SK-N-SH (cell line): ENCODE results near the gene CGB7. TPM values are rescaled to one million over a fixed set of nuclear protein-coding genes. Genes with fewer than 3 reads are reported as not detected.

Source experiments
- CTCF ChIA-PET: fragments of 300-600, 350-600 bp; formaldehyde crosslinking; extraction: SDS; loops from one replicate; lab custom pipeline; 2021; lab: Yijun Ruan, JAX
- POLR2A ChIA-PET: fragments of 350-600 bp; sonication (Branson Sonifier 250); formaldehyde crosslinking; extraction: SDS; loops from one replicate; lab custom pipeline; 2020; ENCODE audit warnings: antibody characterized with exemption, inconsistent platforms; lab: Yijun Ruan, JAX
- DNase-seq: peaks from one replicate; pipeline ENCODE4 v3.0.0; 2012
- H2AFZ ChIP-seq: fragments of 200-600 bp; sonication (generic); 2 replicates; pipeline ENCODE4 v1.8.1; 2016; ENCODE audit warnings: antibody characterized with exemption, mild to moderate bottlenecking, low read depth
- H3F3A ChIP-seq: fragments of 200-600 bp; sonication (generic); replicated peaks from 2 replicates; pipeline ENCODE3; 2016; ENCODE audit warnings: antibody characterized with exemption, mild to moderate bottlenecking; ENCODE audit not compliant: insufficient read depth
- H3K27ac ChIP-seq, 2 experiments: fragments of 200-500 bp in 1 of 2; fragments of 200-600 bp in 1 of 2; sonication (Bioruptor generic) in 1 of 2; sonication (generic), shearing (Covaris generic) in 1 of 2; 2 replicates each; pipeline versions ENCODE4 v1.5.1 to v1.6.1; 2014 to 2016; ENCODE audit warnings: low read depth in 2 of 2, inconsistent platforms in 1 of 2, low read length in 1 of 2, mild to moderate bottlenecking in 1 of 2, mixed read lengths in 1 of 2
- H3K27me3 ChIP-seq: fragments of 200-600 bp; sonication (generic), shearing (Covaris generic); 2 replicates; pipeline ENCODE4 v1.6.1; 2016; ENCODE audit warnings: mixed run types; ENCODE audit not compliant: insufficient read depth
- H3K36me3 ChIP-seq, 2 experiments: fragments of 200-500 bp in 1 of 2; fragments of 200-600 bp in 1 of 2; sonication (Bioruptor generic) in 1 of 2; sonication (generic) in 1 of 2; replicated peaks in 1 of 2; 2 replicates each; pipeline versions ENCODE3 to v1.5.1; 2014 to 2016; ENCODE audit warnings: low read length in 1 of 2, mild to moderate bottlenecking in 1 of 2; ENCODE audit not compliant: insufficient read depth in 2 of 2, control insufficient read depth in 1 of 2
- H3K4me1 ChIP-seq, 2 experiments: fragments of 200-500 bp in 1 of 2; fragments of 200-600 bp in 1 of 2; sonication (Bioruptor generic) in 1 of 2; sonication (generic), shearing (Covaris generic) in 1 of 2; 2 replicates each; pipeline versions ENCODE4 v1.5.1 to v1.6.1; 2014 to 2016; ENCODE audit warnings: low read depth in 1 of 2, low read length in 1 of 2, mixed run types in 1 of 2; ENCODE audit not compliant: insufficient read depth in 2 of 2, control insufficient read depth in 1 of 2
- H3K4me2 ChIP-seq: fragments of 200-600 bp; sonication (generic), shearing (Covaris generic); 2 replicates; pipeline ENCODE4 v1.6.1; 2017; ENCODE audit warnings: mixed run types
- H3K4me3 ChIP-seq, 2 experiments: fragments of 200-500 bp in 1 of 2; fragments of 200-600 bp in 1 of 2; sonication (Bioruptor generic) in 1 of 2; sonication (generic), shearing (Covaris generic) in 1 of 2; 2 replicates each; pipeline versions ENCODE4 v1.5.1 to v1.8.1; 2014 to 2016; ENCODE audit warnings: low read depth in 2 of 2, inconsistent platforms in 1 of 2, low read length in 1 of 2, mild to moderate bottlenecking in 1 of 2, mixed read lengths in 1 of 2, moderate library complexity in 1 of 2
- H3K79me2 ChIP-seq: fragments of 200-600 bp; sonication (generic); 2 replicates; pipeline ENCODE4 v1.8.1; 2017; ENCODE audit warnings: mild to moderate bottlenecking; ENCODE audit not compliant: insufficient read depth
- H3K9ac ChIP-seq: fragments of 200-600 bp; sonication (generic); 2 replicates; pipeline ENCODE4 v1.6.1; 2017; ENCODE audit warnings: mixed run types
- H3K9me2 ChIP-seq: fragments of 200-600 bp; sonication (generic); 2 replicates; pipeline ENCODE4 v1.6.1; 2017; ENCODE audit warnings: mixed run types
- H3K9me3 ChIP-seq: fragments of 200-600 bp; sonication (generic); 2 replicates; pipeline ENCODE4 v1.6.1; 2017; ENCODE audit warnings: mixed run types, mild to moderate bottlenecking, moderate library complexity
- H4K20me1 ChIP-seq: fragments of 200-600 bp; sonication (generic); 2 replicates; pipeline ENCODE4 v1.6.1; 2017; ENCODE audit warnings: mild to moderate bottlenecking, mixed run types; ENCODE audit not compliant: insufficient read depth
- CHD2 ChIP-seq: fragments of 150-350 bp; IDR thresholded peaks from 2 replicates; pipeline ENCODE4 v1.6.1; 2018; ENCODE audit warnings: low read length; ENCODE audit not compliant: partially characterized antibody
- EP300 ChIP-seq, 2 experiments: IDR thresholded peaks; 2 replicates each; pipeline versions ENCODE4 v1.4.0 to v1.6.1; 2012; ENCODE audit warnings: borderline replicate concordance in 1 of 2, low read depth in 1 of 2, low read length in 1 of 2
- FOSL2 ChIP-seq: IDR thresholded peaks from 2 replicates; pipeline ENCODE4 v1.4.0; 2012; ENCODE audit warnings: low read depth, mild to moderate bottlenecking, moderate library complexity, borderline replicate concordance
- FOXM1 ChIP-seq: IDR thresholded peaks from 2 replicates; pipeline ENCODE4 v1.4.0; 2012; ENCODE audit warnings: low read depth, mild to moderate bottlenecking
- GABPA ChIP-seq: IDR thresholded peaks from 2 replicates; pipeline ENCODE4 v1.4.0; 2012; ENCODE audit warnings: low read depth, mild to moderate bottlenecking
- GATA2 ChIP-seq: sonication (generic); formaldehyde crosslinking; IDR thresholded peaks from 2 replicates; pipeline ENCODE4 v1.5.0; 2020; ENCODE audit warnings: mild to moderate bottlenecking, missing genetic modification reagents
- JUND ChIP-seq: IDR thresholded peaks from 2 replicates; pipeline ENCODE4 v1.4.0; 2012
- MEF2A ChIP-seq: IDR thresholded peaks from 2 replicates; pipeline ENCODE4 v1.4.0; 2012; ENCODE audit warnings: low read depth, borderline replicate concordance
- NFIC ChIP-seq: IDR thresholded peaks from 2 replicates; pipeline ENCODE4 v1.4.0; 2012; ENCODE audit warnings: borderline replicate concordance
- POLR2AphosphoS5 ChIP-seq: IDR thresholded peaks from 2 replicates; pipeline ENCODE4 v1.6.1; 2012; ENCODE audit warnings: low read depth, low read length
- RAD21 ChIP-seq: IDR thresholded peaks from 2 replicates; pipeline ENCODE4 v1.6.1; 2012; ENCODE audit warnings: mild to moderate bottlenecking, low read length
- SIN3A ChIP-seq: IDR thresholded peaks from 2 replicates; pipeline ENCODE4 v1.6.1; 2012; ENCODE audit warnings: low read depth, mild to moderate bottlenecking, low read length, moderate library complexity, borderline replicate concordance
- YY1 ChIP-seq: IDR thresholded peaks from 2 replicates; pipeline ENCODE4 v1.4.0; 2012; ENCODE audit warnings: low read depth, mild to moderate bottlenecking
- WGBS: methylation state at CpG from one replicate; pipeline ENCODE4 v1.1.6; 2017; ENCODE audit warnings: low lambda C conversion rate; 5-methylcytosine and 5-hydroxymethylcytosine counted together
- polyA plus RNA-seq, 3 experiments: library from polyadenylated mRNA; depleted of rRNA; stranded (reverse); fragments of >200 nt; gene quantifications; 2 replicates each; pipeline ENCODE4 v1.2.3, GENCODE V29; 2012
- TF ChIP-seq, protein P1 (sequence below): IDR thresholded peaks from 2 replicates; pipeline ENCODE4 v1.4.0; 2012; ENCODE audit warnings: low read depth, borderline replicate concordance
- TF ChIP-seq, protein P2 (sequence below): fragments of 150-350 bp; IDR thresholded peaks from 2 replicates; pipeline ENCODE4 v1.6.1; 2016; ENCODE audit warnings: mild to moderate bottlenecking, low read depth, low read length
- TF ChIP-seq, protein P3 (sequence below): IDR thresholded peaks from 2 replicates; pipeline ENCODE4; 2012
- TF ChIP-seq, protein P4 (sequence below): IDR thresholded peaks from 2 replicates; pipeline ENCODE4 v1.4.0; 2012; ENCODE audit warnings: low read depth
- TF ChIP-seq, protein P5 (sequence below): fragments of 150-350 bp; IDR thresholded peaks from 2 replicates; pipeline ENCODE4 v1.6.1; 2017; ENCODE audit warnings: antibody characterized with exemption, low read length, low read depth, borderline replicate concordance

The CGB7 gene
- polyA plus RNA-seq, 1 of the 3 experiments (the other 2 are of a cell fraction), result 2.0 TPM

DNA sequence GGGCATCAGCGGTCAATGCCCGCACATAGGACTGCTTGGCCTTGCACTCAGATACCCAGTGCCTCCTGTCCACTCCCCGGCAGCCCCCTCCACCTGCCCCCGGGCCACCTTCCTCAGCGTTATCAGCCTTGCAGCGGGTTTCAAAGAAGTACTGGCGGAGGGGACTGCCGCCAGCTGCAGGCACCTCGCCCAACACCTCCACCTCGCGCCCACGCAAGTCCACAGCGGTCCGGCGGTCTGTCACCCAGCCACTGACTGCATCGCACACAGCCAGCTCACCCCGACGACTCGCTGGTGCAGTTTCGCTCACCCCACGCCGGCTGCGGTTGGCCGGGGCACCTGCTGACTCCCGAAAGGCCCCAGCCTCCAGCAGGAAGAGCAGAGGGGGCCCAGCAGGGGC lies 3.9 kb upstream of the CGB7 start:
- WGBS, result 64% methylated on average over 22 of the region's 25 CpGs
- H3K4me2 ChIP-seq, result no peak overlapping the region
- no peaks in the 10 kb centered on the region for H3K36me3 ChIP-seq
- peaks cover 0 to 22% of the 10 kb centered on the region in 2 experiments; a peak in 2 of 4 replicates for H3K4me1 ChIP-seq
- H3K9ac ChIP-seq, result no peak overlapping the region
- no peak overlapping the region for H2AFZ ChIP-seq
- ChIA-PET POLR2A (no interaction called here), CTCF (interaction anchor here (3.0 kb wide), 1 partner anchor 68 kb away, joined by 10 read pairs; the partner anchor contains the start of genes GYS1 and RUVBL2)
- no peaks in the 10 kb centered on the region for H3K9me3 ChIP-seq
- H3K4me3 ChIP-seq, result no peak overlapping the region
- no peaks in the 10 kb centered on the region for H3K27me3 ChIP-seq
- H3F3A ChIP-seq, result peaks cover 12% of the 10 kb centered on the region
- H3K79me2 ChIP-seq, result peaks cover 64% of the 10 kb centered on the region
- DNase-seq, result peak; percentile 31
- H3K27ac ChIP-seq, result no peak overlapping the region
- no peaks in the 10 kb centered on the region for H4K20me1 ChIP-seq
- TF ChIP-seq CHD2 (no peak), FOXM1 (no peak), SIN3A (no peak), GABPA (no peak), GATA2 (CRISPR knock-in tag) (no peak), POLR2AphosphoS5 (no peak), JUND (no peak), FOSL2 (no peak), MEF2A (no peak), EP300 (IDR thresholded peaks at IDR 0.05; ENCODE audit: borderline replicate concordance in 1 of 2, low read depth in 1 of 2, low read length in 1 of 2) (no peak), NFIC (no peak), YY1 (no peak), RAD21 (no peak)
- TF ChIP-seq, protein P1, sequence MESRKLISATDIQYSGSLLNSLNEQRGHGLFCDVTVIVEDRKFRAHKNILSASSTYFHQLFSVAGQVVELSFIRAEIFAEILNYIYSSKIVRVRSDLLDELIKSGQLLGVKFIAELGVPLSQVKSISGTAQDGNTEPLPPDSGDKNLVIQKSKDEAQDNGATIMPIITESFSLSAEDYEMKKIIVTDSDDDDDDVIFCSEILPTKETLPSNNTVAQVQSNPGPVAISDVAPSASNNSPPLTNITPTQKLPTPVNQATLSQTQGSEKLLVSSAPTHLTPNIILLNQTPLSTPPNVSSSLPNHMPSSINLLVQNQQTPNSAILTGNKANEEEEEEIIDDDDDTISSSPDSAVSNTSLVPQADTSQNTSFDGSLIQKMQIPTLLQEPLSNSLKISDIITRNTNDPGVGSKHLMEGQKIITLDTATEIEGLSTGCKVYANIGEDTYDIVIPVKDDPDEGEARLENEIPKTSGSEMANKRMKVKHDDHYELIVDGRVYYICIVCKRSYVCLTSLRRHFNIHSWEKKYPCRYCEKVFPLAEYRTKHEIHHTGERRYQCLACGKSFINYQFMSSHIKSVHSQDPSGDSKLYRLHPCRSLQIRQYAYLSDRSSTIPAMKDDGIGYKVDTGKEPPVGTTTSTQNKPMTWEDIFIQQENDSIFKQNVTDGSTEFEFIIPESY, result no peak
- TF ChIP-seq, protein P2, sequence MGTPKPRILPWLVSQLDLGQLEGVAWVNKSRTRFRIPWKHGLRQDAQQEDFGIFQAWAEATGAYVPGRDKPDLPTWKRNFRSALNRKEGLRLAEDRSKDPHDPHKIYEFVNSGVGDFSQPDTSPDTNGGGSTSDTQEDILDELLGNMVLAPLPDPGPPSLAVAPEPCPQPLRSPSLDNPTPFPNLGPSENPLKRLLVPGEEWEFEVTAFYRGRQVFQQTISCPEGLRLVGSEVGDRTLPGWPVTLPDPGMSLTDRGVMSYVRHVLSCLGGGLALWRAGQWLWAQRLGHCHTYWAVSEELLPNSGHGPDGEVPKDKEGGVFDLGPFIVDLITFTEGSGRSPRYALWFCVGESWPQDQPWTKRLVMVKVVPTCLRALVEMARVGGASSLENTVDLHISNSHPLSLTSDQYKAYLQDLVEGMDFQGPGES, result no peak
- TF ChIP-seq, protein P3, sequence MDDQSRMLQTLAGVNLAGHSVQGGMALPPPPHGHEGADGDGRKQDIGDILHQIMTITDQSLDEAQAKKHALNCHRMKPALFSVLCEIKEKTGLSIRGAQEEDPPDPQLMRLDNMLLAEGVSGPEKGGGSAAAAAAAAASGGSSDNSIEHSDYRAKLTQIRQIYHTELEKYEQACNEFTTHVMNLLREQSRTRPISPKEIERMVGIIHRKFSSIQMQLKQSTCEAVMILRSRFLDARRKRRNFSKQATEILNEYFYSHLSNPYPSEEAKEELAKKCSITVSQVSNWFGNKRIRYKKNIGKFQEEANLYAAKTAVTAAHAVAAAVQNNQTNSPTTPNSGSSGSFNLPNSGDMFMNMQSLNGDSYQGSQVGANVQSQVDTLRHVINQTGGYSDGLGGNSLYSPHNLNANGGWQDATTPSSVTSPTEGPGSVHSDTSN, result no peak
- TF ChIP-seq, protein P4, sequence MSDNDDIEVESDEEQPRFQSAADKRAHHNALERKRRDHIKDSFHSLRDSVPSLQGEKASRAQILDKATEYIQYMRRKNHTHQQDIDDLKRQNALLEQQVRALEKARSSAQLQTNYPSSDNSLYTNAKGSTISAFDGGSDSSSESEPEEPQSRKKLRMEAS, result no peak
- TF ChIP-seq, protein P5, sequence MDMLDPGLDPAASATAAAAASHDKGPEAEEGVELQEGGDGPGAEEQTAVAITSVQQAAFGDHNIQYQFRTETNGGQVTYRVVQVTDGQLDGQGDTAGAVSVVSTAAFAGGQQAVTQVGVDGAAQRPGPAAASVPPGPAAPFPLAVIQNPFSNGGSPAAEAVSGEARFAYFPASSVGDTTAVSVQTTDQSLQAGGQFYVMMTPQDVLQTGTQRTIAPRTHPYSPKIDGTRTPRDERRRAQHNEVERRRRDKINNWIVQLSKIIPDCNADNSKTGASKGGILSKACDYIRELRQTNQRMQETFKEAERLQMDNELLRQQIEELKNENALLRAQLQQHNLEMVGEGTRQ, result no peak
- no peaks in the 10 kb centered on the region for H3K9me2 ChIP-seq
